BLaER1 treated with 17β-estradiol and CSF1 and Interleukin-3, amounts not matched to agents 10 nM and 100 nM (cell line): Measurements from ENCODE around the gene EVL.

Source experiments
- H3K27ac ChIP-seq, 11 experiments: shearing (Covaris generic); formaldehyde crosslinking; 2 replicates each; pipeline ENCODE4 v1.8.1; 2022
- H3K27me3 ChIP-seq, 11 experiments: shearing (Covaris generic); formaldehyde crosslinking; 2 replicates each; pipeline ENCODE4 v1.8.1; 2022
- H3K36me3 ChIP-seq, 11 experiments: shearing (Covaris generic); formaldehyde crosslinking; 2 replicates each; pipeline ENCODE4 v1.8.1; 2022
- H3K4me1 ChIP-seq, 10 experiments: shearing (Covaris generic); formaldehyde crosslinking; 2 replicates each; pipeline ENCODE4 v1.8.1; 2022
- H3K4me2 ChIP-seq, 11 experiments: shearing (Covaris generic); formaldehyde crosslinking; 2 replicates each; pipeline ENCODE4 v1.8.1; 2022
- H3K4me3 ChIP-seq, 10 experiments: shearing (Covaris generic); formaldehyde crosslinking; 2 replicates each; pipeline ENCODE4 v1.8.1; 2022
- H3K9ac ChIP-seq, 11 experiments: shearing (Covaris generic); formaldehyde crosslinking; 2 replicates each; pipeline ENCODE4 v1.8.1; 2022
- H3K9me3 ChIP-seq, 11 experiments: shearing (Covaris generic); formaldehyde crosslinking; replicated peaks in 1 of 11; 2 replicates each; pipeline ENCODE4 v1.8.1; 2022
- H4K20me1 ChIP-seq, 11 experiments: shearing (Covaris generic); formaldehyde crosslinking; 2 replicates each; pipeline ENCODE4 v1.8.1; 2022
- Cebpa-rat ChIP-seq, 11 experiments: shearing (Covaris generic); IDR thresholded peaks; 2 replicates each; pipeline ENCODE4 v1.8.1; 2022

EVL gene

DNA sequence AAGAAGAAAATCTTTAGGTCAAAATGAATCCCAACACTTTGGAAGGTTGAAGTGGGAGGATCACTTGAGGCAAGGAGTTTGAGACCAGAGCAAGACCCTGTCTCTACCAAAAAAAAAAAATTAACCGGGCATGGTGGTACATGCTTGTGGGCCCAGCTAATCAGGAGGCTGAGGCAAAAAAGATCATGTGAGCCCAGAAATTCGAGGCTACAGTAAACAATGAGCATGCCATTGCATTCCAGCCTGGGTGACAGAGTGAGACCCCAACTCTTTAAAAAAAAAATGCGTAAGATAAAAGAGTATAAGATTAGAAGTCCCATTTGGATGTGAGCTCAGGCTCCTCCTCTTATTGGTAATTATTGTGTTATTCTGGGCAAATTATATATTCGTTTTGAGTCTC lies 30.8 kb upstream of the EVL start:
- H3K36me3 ChIP-seq, result peaks cover 0 to 14% (median 0%) of the 10 kb centered on the region in 11 experiments; a peak in 3 of 22 replicates
- peaks cover 24 to 41% (median 32%) of the 10 kb centered on the region in 10 experiments for H3K4me1 ChIP-seq
- no peak overlapping the region for H3K4me3 ChIP-seq
- H3K9me3 ChIP-seq, result no peaks in the 10 kb centered on the region
- TF ChIP-seq Cebpa-rat (IDR thresholded peaks at IDR 0.05), result no peak
- no peak overlapping the region for H3K9ac ChIP-seq
- H3K27me3 ChIP-seq, result no peaks in the 10 kb centered on the region
- no peak overlapping the region for H3K27ac ChIP-seq
- no peak overlapping the region for H3K4me2 ChIP-seq
- H4K20me1 ChIP-seq, result peaks cover 0 to 91% (median 0%) of the 10 kb centered on the region in 11 experiments; a peak in 10 of 22 replicates

DNA sequence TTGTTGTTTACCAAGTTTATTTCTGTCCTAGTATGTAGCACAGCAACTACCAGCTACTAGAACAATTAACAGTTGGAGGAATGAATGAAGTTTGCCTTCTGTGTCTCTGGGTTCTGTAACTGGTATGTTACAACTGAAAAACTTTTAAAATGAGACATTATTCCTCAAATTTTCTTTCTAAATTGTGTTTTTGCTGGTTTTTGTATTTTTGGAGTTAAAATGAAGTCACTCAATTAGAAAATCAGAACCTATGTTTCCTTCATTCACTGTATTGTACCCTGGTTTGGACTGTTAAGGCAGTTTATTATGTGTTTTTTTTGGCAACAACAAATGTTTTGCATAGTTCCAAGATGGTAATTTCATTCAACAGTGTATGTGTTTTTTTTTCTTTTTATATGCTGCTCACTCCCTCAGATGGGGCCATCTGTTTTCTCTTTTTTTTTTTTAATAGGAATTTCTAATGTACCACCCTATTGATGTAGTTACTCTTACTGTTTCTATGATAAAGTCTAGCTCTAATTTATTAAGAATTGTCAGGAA lies 30.2 kb upstream of the EVL start:
- Histone ChIP-seq H4K20me1 (peaks cover 0 to 91% (median 0%) of the 10 kb centered on the region in 11 experiments; a peak in 10 of 22 replicates), H3K4me3 (no peak overlapping the region), H3K9ac (no peak overlapping the region), H3K36me3 (peaks cover 0 to 14% (median 4%) of the 10 kb centered on the region in 11 experiments; a peak in 3 of 22 replicates), H3K27me3 (no peaks in the 10 kb centered on the region), H3K9me3 (no peaks in the 10 kb centered on the region), H3K4me2 (no peak overlapping the region), H3K4me1 (peaks cover 24 to 41% (median 31%) of the 10 kb centered on the region in 10 experiments), H3K27ac (no peak overlapping the region)
- no peak for TF ChIP-seq Cebpa-rat (IDR thresholded peaks at IDR 0.05)

DNA sequence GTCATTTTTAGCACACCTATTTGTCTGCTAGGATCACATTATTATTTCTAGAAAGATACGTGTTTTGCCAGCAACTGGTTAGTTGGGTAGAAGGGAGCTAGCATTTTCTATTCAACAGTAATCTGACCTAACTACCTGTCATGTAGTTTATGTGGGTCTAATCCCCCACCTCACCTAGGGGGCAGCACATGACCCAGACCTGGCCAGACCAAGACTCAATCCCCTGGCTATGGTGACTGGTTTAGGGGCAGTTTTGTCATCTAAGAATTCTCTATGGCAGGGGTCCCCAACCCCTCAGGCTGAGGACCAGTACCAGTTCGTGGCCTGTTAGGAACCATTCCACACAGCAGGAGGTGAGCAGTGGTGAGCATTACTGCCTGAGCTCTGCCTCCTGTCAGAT lies 29.5 kb upstream of the EVL start:
- Histone ChIP-seq H3K36me3 (peaks cover 0 to 13% (median 4%) of the 10 kb centered on the region in 11 experiments; a peak in 3 of 22 replicates), H3K4me2 (no peak overlapping the region), H3K9me3 (no peaks in the 10 kb centered on the region), H3K27me3 (no peaks in the 10 kb centered on the region), H3K27ac (no peak overlapping the region), H4K20me1 (peaks cover 0 to 91% (median 0%) of the 10 kb centered on the region in 11 experiments; a peak in 10 of 22 replicates), H3K4me3 (no peak overlapping the region), H3K4me1 (peaks cover 23 to 37% (median 26%) of the 10 kb centered on the region in 10 experiments), H3K9ac (no peak overlapping the region)
- no peak for TF ChIP-seq Cebpa-rat (IDR thresholded peaks at IDR 0.05)

DNA sequence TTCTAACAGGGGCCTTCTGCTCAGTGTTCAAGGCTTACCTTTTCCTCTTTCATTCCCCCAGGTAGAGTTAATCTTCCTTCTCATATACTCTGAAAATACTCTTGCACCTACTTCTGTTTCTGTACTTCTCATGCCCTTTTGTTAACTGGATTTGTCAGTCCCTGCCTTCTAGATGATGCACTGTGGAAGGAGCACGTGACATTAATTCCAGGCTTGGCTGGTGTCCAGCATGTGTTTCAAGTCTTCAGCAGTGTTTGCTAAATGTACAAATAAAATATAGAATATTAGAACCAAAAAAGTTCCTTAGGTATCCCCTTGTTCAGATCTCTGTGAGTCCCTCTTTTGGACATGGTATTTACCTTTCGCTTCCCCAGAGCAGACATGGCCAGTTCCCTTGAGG lies 27.9 kb upstream of the EVL start:
- Histone ChIP-seq H3K4me1 (peaks cover 7 to 36% (median 21%) of the 10 kb centered on the region in 10 experiments), H3K27ac (no peak overlapping the region), H3K4me3 (no peak overlapping the region), H3K4me2 (no peak overlapping the region), H4K20me1 (peaks cover 0 to 85% (median 0%) of the 10 kb centered on the region in 11 experiments; a peak in 10 of 22 replicates), H3K9me3 (no peaks in the 10 kb centered on the region), H3K27me3 (no peaks in the 10 kb centered on the region), H3K9ac (no peak overlapping the region), H3K36me3 (peaks cover 0 to 13% (median 4%) of the 10 kb centered on the region in 11 experiments; a peak in 2 of 22 replicates)
- no peak for TF ChIP-seq Cebpa-rat (IDR thresholded peaks at IDR 0.05)

DNA sequence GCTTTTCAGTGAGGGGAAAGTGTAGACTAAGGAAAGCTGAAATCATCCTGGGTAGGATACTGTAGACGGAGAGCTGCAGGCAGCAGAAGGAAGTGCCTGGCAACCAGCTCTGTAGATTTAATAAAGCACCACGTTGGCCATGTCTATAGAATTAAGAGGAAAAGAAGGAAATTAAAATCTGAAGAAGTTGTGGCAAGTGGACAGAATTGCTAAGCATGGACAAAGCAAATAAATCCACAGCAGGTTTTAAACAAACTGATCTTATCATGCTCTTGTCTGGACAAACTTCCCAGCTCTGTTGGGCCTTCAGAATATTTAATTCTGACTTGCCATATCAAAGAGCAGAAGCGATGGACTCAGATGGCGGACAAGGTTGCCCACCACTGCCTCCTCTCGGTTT lies 27.2 kb upstream of the EVL start:
- Histone ChIP-seq H4K20me1 (peaks cover 0 to 78% (median 0%) of the 10 kb centered on the region in 11 experiments; a peak in 10 of 22 replicates), H3K36me3 (peaks cover 0 to 15% (median 4%) of the 10 kb centered on the region in 11 experiments; a peak in 2 of 22 replicates), H3K4me2 (no peak overlapping the region), H3K27me3 (no peaks in the 10 kb centered on the region), H3K27ac (no peak overlapping the region), H3K9ac (no peak overlapping the region), H3K9me3 (no peaks in the 10 kb centered on the region), H3K4me3 (no peak overlapping the region), H3K4me1 (peaks cover 0 to 30% (median 15%) of the 10 kb centered on the region in 10 experiments; a peak in 17 of 20 replicates)
- TF ChIP-seq Cebpa-rat (IDR thresholded peaks at IDR 0.05), result no peak

DNA sequence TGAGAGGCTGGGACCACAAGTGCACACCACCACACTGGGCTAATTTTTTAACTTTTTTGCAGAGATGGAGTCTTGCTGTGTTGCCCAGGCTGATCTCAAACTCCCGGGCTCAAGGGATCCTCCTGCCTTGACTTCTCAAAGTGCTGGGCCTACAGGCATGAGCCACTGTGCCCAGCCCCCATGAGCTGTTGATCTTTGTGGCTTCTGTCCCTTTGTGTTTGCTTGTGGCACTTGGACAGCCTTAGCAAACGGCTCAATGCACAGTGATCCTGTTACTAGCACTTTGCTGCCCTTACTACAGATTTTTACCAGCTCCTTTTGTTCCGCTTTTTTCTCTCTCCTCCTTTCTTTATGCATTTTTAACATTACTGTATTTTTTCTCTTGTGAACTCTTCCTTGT lies 25.3 kb upstream of the EVL start:
- H3K9me3 ChIP-seq, result no peaks in the 10 kb centered on the region

DNA sequence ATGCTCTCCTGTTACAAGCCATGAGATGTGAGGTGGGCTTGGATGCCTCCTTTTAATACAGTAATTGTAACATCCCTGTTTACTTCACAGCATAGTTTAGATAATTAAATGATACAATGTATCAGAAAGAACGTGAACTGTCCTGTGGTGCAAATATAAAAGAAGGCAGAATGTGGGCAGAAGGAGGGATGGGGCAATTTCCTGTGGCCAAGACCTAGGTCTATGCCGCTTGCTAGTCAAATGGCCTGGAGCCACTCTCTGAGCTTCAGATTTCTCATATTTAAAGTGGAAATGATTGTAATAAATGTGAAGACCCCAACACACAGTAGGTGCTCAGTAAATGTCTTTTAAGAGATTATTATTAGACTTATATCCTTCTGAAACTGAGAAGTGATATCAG lies 24.0 kb upstream of the EVL start:
- H3K4me3 ChIP-seq, result no peak overlapping the region
- H3K4me1 ChIP-seq, result peaks cover 0 to 23% (median 14%) of the 10 kb centered on the region in 10 experiments; a peak in 15 of 20 replicates

More for the DNA sequence above, 25.3 kb upstream of the EVL start:
- peaks cover 0 to 21% (median 4%) of the 10 kb centered on the region in 11 experiments; a peak in 4 of 22 replicates for H3K36me3 ChIP-seq
- H3K4me3 ChIP-seq, result no peak overlapping the region
- H3K4me1 ChIP-seq, result peaks cover 0 to 23% (median 14%) of the 10 kb centered on the region in 10 experiments; a peak in 15 of 20 replicates
- no peak for TF ChIP-seq Cebpa-rat (IDR thresholded peaks at IDR 0.05)
- no peak overlapping the region for H3K9ac ChIP-seq
- H3K27me3 ChIP-seq, result no peaks in the 10 kb centered on the region
- no peak overlapping the region for H3K27ac ChIP-seq
- peaks cover 0 to 71% (median 0%) of the 10 kb centered on the region in 11 experiments; a peak in 9 of 22 replicates for H4K20me1 ChIP-seq
- H3K4me2 ChIP-seq, result no peak overlapping the region

DNA sequence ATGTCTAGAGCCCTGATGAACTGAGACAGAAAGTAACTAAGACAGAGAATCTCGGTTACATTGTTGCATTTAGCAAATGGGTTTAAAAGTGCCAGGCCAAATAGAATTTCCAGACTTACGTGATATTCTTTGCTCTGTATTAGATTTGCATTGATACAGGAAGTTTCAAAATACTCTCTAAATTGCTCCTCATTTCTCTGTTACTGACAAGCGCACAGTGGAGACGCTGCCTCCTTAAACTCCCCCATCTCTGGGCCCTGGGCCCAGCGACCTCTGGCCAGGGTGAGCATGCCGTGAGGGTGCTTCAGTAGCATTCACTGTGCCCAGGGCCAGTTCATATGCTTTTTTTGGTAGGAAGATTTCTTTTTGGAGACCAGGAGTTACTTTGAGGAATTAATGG lies 22.9 kb upstream of the EVL start:
- no peaks in the 10 kb centered on the region for H3K27me3 ChIP-seq
- H4K20me1 ChIP-seq, result peaks cover 0 to 69% (median 0%) of the 10 kb centered on the region in 11 experiments; a peak in 9 of 22 replicates
- H3K27ac ChIP-seq, result no peak overlapping the region
- H3K9me3 ChIP-seq, result peaks cover 0 to 4% (median 0%) of the 10 kb centered on the region in 11 experiments; a peak in 1 of 22 replicates
- H3K4me2 ChIP-seq, result peak overlapping the region in 3 of 11 experiments; percentile 17 to 29 (median 23); a peak in 3 of 22 replicates
- TF ChIP-seq Cebpa-rat (IDR thresholded peaks at IDR 0.05), result no peak
- H3K36me3 ChIP-seq, result peaks cover 0 to 14% (median 1%) of the 10 kb centered on the region in 11 experiments; a peak in 4 of 22 replicates
- H3K9ac ChIP-seq, result no peak overlapping the region
- H3K4me1 ChIP-seq, result peaks cover 0 to 23% (median 14%) of the 10 kb centered on the region in 10 experiments; a peak in 15 of 20 replicates
- no peak overlapping the region for H3K4me3 ChIP-seq

More for the DNA sequence above, 24.0 kb upstream of the EVL start:
- TF ChIP-seq Cebpa-rat (IDR thresholded peaks at IDR 0.05), result no peak
- Histone ChIP-seq H3K27me3 (no peaks in the 10 kb centered on the region), H3K9ac (no peak overlapping the region), H4K20me1 (peaks cover 0 to 73% (median 0%) of the 10 kb centered on the region in 11 experiments; a peak in 9 of 22 replicates), H3K4me2 (peak overlapping the region in 6 of 11 experiments; percentile 20 to 67 (median 46); a peak in 10 of 22 replicates), H3K36me3 (peaks cover 0 to 14% (median 0%) of the 10 kb centered on the region in 11 experiments; a peak in 4 of 22 replicates), H3K27ac (no peak overlapping the region), H3K9me3 (peaks cover 0 to 2% (median 0%) of the 10 kb centered on the region in 11 experiments; a peak in 1 of 22 replicates)

DNA sequence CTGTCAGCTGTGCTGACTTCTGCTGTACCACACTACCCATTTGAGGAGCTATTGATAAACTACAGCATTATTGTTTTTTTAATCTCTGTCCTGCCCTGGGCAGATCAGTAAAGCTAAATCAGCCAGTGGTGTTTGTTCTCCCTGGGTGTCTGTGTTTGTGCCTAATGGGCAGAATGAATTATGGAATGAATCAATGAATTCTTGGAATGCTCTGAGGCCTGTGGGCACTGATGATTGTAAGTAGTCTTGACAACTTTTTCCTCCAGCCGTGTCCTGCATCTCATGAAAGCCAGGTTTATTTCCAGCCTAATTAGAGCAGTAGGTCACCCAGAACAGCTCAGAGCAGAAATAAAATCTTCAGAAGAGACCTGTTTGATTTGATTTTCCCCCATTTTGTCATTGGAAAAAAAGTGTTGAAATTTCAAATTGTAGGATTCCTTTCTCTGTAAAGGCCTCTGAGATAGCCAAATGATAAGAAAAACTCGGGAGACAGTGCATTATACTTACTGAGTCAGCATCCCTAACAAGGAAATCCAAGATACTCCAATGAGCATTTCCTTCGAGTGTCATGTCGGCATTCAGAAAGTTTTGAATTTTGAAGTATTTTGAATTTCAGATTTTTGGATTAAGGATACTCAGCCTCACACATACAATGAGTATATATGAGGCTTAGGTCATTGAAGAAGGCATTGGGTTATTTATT lies 19.4 kb upstream of the EVL start:
- Histone ChIP-seq H3K9me3 (peaks cover 0 to 4% (median 0%) of the 10 kb centered on the region in 11 experiments; a peak in 1 of 22 replicates), H4K20me1 (peaks cover 0 to 74% (median 0%) of the 10 kb centered on the region in 11 experiments; a peak in 7 of 22 replicates), H3K4me2 (no peak overlapping the region), H3K4me3 (no peak overlapping the region), H3K9ac (no peak overlapping the region), H3K27ac (no peak overlapping the region), H3K4me1 (peaks cover 0 to 19% (median 8%) of the 10 kb centered on the region in 10 experiments; a peak in 14 of 20 replicates), H3K27me3 (no peaks in the 10 kb centered on the region), H3K36me3 (peaks cover 0 to 14% (median 0%) of the 10 kb centered on the region in 11 experiments; a peak in 3 of 22 replicates)
- TF ChIP-seq Cebpa-rat (IDR thresholded peaks at IDR 0.05), result no peak
